Stimulated activated CD4-positive, alpha-beta T cell treated with anti-CD3 and anti-CD28 coated beads, Interleukin-2, amount 100 ng/mL, for 48 hours (primary cell): ENCODE results near the gene S100A9.
"Not testable (repeated sequence)": the region's sequence is repeated elsewhere in the genome, so short reads cannot be mapped to it uniquely, and the experiment has no call there.

Experiments used
- DNase-seq, 2 donors: peaks; one replicate each; pipeline ENCODE4 v3.0.0-alpha.2; 2020

S100A9 gene

DNA sequence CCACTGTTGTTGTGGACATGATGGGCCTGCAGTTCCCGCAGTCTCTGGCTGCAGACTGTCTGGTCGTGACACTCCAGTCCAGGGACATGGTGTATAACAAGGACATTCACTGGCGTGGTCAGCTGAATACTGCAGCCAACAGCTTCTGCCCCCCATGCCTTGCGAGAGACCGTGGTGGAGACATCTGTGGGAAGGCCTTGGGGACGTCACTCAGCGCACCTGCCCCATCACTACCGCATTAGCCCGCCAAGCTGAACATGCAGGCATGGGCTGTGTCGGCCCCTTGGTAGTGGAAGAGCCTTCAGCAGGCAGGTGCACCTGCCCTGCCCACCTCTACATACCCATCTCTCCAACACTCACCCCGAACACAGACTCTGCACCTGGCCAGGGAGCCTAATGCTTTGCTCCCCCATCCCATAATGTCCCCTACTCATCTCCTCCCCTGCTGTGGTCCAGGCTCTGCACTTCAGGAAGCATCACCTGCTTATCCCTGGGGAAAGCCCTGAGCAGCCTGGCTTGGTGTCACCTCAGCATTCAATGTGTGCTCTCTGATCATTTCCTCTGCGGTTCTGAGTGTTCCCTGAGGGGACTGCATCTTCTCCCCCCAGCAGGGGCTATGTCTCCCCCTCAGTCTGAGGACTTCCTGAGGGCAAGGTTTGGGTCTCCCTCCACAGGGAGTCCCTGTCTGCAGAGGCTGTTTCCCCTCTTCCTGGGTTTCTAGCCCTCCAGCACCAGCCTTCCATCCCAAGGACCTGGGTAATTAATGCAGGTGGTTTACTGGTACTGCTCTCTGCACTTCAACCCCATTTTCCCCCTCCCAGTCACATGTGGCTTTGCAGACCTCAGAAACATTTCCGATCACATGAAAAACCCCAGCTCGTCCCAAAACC is 12.2 kb upstream of the S100A9 start:
- DNase-seq = no peak

DNA sequence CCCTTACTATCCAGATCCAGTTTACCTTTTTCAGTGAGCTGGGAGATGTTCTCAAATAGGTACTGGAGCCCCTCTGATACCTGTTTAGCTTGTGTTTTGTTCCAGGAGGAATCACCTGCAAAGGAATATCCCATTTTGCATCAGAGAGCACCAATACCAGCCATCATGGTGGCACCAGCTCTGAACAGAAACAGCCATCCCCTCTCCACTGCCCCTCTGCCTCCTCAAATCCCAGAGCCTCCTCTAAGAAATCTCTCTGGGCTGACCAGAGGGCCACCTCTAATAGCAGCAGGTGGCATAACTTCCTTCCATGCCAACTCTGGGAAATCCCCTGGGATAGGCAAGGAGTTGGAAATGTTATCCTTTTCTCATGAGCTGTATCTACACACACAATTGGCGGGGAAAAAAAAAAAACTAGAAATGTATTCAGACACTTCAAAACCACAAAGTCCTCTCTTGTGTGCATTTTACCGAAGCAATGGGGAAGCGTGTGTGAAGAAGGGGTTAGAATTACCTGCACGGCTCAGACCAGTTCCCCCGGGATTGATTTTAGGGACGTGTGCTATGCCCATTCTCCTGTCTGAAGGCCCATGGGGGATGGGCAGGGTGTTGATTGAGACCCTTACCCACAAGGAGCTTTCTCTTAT is 11.5 kb upstream of the S100A9 start:
- no peak for DNase-seq

DNA sequence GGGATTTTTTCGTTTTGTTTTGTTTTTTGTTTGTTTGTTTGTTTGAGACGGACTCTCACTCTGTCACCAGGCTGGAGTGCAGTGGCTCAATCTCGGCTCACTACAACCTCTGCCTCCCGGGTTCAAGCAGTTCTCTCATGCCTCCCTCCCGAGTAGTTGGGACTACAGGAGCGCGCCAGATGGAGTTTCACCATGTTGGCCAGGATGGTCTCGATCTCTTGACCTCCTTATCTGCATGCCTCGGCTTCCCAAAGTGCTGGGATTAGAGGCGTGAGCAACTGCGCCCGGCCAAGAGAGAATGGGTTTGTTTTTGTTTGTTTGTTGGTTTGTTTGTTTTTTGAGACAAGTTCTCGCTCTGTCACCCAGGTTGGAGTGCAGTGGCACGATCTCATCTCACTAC is 10.6 kb upstream of the S100A9 start:
- not testable (repeated sequence) for DNase-seq

DNA sequence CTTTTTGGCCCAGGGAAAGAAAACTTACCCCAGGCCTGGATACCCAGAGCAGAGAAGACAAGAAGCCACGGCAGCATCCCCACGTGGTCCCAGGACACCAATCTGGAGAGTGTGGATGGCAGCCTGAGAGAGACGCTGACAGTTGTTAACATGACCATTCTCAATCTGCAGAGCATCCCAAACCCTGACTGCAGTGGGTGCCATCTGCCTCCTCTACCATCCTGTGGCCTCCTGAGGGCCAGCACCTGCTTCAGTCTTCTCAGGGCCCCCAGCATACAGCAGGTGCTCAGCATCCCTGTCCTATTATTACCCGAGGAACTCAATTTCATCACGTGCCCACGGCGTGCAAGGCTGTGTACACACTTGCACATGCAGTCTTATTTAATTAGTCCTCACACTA is 9.8 kb upstream of the S100A9 start:
- DNase-seq = no peak

DNA sequence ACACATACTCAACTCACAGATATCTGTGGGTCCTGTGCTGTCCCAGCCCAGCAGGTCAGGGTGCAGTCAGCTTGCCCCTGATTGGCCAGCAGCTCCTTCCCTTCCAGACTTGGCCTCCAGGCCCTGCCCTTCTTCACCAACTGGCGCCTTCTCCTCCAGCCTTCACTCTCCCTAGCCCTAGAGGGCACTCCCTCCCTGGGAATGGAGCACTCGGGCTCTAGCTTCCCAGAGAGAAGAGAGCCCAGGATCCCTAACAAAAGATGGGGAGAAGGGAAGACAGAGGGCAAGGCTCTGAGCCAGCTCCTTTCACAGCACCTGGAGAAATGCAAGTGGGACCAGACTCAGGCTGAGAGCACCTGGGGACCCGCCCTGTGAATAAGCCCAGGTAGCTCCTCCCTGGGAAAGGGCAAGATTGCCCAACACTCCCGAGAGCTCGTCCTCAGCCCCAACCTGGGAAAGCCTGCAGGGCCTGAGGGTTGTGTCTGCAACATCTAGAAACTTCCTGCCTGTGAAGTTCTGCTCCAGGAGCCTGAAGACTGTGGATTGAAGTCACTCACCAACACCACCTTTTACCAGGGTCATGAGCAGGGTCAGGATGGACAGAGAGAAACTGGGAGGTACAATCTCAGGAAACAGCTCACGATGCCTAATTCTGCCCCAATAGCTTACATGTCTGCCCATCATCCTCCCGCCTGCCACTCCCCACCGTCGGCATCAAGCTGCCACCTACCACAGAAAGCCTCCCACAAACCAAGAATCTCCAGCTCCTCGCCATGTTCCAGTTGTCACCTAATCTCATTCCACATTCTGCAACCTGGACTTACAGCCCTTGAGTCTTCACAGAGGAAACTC is 8.9 kb upstream of the S100A9 start, which contains the start of gene PGLYRP4:
Gene PGLYRP4, minus strand, starts transcription at position 331 of the 852 bp plus-strand sequence. CDS start 909 bp downstream, outside the sequence.
- DNase-seq = no peak

DNA sequence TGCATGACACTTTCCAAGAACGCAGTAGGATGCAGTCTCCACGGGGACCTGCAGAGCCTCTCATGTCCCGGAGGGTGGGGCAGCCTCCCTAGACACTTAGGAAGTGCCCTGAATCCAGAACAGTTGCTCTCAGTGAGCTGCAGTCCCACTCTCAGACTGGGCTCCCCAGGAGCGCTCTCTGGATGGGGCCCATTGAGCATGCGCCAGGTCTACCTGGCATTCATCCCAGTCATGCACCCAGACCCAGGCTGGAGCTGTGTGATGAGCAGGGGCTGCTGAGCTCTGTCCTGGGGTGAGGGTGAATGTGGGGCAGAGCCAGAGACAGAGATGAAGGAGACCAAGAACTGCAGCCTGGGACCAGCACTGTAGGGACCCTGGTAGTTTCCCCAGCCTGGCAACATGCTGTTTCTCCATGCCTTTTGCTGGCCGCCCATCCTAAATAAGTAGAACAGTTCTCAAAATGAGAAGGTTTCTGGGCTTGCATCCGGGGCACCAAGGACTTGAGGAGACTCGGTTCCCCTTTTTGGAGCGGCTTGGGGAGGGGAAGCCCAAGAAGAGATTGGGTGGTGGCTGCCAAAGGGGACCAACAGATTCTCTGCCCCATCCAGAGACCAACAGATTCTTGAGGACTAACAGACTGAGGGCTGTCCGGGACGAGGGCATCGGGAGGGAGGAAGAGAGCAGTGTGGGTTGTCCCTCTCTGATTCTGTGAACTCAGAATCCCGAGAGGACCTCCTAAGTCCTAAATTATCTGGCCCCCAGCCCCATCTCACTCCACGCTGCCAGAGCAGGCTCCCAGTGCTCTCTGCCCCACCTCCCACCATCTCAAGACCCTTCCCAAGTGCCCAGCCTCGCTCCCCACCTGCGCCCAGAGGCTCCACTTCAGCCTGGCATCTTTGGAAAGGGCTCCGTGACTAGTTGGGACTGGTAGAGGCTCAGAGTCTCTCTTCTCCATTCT is 8.0 kb upstream of the S100A9 start:
- DNase-seq = no peak

DNA sequence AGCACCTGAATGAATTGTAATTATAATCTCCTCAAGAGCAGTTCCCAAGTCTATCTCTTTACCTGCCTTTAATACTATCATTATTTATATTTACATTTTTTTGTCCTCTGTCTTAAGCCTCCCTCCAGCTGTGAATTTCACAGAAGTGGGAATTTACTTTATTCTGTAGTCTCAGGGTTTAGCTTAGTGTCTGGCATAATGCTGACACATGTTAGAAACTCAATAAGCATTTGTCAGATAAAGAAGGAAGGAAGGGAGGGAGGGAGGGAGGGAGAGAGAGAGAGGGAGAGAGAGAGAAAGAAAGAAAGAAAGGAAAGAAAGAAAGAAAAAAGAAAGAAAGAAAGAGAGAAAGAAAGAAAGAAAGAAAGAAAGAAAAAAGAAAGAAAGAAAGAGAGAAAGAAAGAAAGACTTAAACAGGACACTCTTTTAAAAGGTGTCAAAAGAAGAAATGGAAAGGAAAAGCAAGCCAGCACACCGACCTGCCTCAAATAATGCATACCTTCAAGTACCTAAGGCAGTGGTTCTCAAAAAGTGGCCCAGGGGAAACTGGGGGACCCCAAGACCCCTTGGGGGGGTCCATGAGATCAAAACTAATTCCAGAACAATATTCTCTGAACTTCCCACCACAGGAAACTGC is 7.2 kb upstream of the S100A9 start:
- DNase-seq = no peak

DNA sequence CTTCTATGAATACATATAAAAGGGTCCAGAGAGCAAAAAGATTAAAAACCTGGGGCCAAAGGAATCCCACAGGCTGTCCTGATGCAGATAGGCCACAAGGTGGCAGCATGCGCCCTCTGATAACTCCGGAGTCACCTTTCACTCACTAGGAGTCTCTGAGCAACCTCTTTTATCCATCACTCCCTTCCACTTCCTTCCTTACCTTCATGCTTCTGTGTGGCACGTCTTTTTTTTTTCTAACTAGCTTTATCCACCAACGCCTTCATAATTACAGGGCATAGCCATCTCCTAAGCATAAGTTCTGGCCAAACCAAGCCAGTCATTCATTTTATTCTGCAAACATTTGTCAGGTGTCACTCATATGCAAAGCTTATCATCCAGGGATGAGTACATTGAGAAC is 5.1 kb upstream of the S100A9 start:
- peak; percentile 57 for DNase-seq

DNA sequence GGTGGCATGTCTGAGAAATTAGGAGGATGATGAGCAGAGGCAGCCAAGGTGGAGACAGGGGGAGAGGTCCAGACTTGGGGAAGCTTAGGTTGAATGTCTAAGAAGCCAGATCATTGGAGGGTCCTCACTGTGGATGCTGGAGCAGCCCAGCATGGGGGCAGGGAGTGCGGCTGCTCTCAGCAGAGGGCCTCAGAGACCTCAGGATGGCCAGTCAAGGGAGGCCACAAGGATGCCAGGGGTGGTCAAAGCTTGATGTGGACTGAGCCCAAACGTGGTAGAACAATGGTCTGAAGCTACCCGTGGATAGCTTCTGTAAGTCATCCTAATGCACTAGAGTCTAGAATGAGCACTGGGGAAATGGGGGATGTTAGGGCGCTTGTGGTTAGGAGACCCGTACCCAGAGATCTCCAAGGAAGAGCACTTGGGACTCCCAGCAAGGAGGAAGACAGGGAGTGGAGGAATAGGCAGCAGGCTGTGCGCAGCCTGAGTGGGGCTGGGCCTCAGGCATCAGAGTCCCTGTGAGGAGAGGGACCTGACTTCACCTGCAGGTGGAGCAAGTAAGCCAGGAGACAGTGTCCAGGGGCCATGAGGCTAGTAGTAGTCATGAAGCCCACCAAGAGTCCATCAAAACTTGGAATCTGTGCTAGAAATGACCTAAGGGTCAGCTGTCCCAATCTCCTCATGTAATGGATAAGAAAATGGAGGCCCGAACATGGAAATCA is 4.3 kb upstream of the S100A9 start:
- no peak for DNase-seq

DNA sequence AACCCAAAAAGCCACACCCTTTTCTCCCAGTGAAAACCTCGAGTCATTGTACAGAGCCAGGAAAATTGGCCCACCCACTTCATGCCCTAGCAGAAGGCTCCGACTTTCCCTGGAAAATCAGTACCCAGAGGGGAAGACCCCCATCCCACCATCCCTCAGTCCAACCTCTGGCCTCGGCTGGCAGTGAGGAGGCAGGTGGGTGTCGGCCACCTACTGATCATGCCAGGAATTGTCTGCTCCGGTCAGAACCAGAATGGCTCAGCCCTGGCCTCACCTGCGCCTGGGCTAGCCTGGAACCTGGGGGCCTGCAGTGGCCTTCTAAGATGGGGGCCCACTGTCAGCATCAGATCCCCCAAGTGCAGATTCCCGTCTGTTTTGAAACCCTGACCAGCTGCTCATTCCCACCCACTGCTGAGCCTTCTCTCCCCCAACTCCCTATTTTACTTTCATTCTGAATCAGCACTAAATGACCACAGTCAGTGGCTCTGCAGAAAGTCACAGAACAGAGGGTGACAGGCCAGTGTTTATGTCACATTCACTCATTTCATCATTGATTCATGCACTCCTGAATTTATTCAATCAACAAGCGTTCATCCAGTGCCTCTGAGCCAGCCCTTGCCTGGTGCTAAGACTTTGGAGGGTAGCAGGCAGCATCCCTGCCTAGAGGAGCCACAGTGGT is 3.0 kb upstream of the S100A9 start:
- no peak for DNase-seq

DNA sequence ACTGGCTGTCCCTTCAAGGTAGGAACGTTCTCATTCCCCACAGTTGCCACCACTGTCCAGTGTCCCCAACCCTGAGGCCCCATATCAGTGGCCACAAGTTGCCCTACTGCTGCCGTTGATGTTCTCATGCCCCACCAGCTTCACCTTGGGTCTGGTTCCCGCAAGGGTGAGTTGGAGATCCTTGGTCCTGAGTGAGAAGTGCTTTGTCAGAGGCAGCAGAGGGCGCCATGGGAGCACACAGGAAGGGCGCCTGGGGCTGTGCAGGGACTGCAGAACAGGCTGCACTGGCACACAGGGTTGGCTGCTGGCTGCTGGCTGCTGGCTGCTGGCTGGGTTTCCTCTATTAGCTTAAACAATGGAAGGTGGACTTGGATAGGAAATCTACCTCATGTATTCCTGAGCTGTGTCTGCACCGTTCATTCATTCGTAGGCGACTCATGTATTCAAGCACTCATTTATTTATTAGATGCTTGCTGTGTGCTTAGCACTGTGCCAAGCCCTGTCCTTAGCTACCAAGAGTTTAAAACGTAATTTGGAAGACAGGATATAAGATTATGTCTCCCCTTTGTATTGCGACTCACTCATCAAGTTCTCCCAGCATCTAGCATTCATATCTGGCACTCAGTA is 2.1 kb upstream of the S100A9 start:
- DNase-seq = peak; percentile 21 to 52

DNA sequence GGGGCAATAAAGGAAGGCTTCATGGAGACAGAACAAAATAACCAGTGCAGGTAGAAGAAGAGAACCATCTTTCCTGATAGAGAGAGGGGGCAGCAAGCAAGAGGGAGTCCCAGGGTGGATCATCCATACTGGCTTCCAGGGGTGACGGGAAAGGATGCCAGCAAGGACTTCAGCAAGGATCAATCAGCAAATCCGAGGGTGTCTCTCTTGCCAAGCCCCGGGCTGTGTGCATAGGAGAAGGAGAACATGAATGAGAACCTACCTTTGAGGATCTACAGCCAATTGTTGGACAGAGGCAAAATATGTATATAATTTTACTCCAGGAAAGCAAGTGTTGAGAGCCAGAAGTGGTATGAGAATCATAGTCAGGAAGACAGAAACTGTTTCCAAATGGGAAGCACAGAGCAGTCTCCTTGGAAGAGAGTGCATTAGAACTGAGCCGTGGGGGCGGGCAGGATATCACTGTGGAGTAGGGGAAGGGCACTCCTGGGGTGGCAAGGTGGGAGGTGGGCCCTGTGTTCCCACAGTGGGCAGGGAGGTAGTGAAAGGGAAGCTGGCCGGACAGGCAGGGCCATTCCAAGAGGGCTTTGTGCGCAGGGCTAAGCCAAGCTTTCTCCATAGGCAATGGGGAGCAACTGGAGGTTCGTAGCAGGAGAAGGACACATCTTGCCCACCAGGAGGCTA is 1.1 kb upstream of the S100A9 start:
- no peak for DNase-seq

DNA sequence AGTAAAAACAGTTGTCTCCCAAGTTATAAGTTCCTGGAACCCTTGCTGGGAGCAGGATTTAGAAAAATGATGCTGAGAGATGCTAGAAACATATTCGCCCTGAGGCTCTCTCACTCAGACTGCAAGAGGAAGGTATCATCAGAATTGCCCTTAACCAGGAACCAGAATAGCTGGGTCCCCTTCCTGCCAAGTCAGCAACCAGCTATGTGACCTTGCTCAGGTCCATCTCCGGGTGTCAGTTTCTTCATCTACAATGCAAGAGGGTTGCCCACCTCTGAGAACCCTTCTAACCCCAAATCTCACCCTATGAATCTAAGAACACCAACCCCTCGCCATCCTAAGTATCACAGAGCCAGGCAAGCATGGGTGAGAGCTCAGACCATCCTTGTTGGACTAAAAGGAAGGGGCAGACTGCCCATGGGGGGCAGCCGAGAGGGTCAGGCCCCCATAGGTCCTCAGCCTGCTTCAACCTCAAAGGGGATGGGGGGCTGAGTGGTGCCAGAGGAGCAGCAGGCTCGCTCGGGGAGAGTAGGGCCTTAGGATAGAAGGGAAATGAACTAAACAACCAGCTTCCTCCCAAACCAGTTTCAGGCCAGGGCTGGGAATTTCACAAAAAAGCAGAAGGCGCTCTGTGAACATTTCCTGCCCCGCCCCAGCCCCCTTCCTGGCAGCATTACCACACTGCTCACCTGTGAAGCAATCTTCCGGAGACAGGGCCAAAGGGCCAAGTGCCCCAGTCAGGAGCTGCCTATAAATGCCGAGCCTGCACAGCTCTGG is 390 bp upstream of the S100A9 start:
- DNase-seq = no peak

DNA sequence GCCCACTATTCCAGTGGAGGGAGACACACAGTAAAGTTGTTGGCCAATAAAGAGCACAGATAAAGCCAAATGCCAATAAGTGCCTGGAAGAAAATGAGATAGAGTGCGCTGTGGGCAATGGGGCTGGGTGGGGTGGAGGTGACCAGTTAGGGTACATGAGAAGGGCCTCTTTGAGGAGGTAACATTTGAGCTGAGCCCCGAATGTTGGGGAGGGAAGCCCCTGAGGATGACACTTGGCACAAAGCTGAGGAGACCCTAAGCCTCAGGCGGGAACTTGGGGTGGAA is 979 bp downstream of the S100A9 start:
- no peak for DNase-seq

DNA sequence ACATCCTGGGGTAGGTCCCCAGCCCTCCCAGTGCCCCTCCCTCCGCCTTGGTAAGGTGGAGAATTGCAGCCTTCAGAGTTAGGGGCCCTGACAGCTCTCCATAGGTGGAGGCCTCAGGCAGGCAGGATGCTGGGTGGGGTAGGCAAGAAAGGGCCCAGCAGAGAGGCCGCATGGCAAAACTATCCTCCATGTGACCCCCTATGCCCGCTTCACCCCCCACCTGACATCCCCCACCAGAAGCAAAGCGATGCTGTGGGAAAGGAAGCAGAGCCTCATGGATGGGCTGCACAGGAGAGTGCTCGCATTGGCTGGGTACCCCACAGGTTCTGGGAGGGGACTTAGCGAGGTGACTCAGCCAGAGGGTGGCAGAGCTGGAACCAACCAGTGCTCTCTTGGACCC is 1.6 kb downstream of the S100A9 start:
- no peak for DNase-seq

DNA sequence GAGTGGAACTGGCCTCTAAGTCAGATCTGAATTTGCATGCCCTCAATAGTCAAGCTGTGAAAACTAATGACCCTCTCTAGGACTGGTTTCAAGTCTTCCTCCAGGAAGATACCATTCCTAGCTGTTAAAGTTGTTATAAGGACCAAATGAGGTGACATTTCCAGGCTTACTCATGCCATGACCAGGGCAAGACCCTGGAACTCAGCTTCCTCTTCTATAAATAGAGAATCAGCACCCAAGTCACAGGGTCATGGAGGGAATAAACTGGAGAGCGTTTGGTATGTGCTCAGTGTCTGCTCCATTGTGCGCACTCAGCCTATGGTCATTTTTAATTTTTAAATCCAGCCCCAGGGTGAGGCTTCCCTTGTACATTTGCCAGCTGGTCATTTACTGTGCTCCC is 2.5 kb downstream of the S100A9 start:
- no peak for DNase-seq

DNA sequence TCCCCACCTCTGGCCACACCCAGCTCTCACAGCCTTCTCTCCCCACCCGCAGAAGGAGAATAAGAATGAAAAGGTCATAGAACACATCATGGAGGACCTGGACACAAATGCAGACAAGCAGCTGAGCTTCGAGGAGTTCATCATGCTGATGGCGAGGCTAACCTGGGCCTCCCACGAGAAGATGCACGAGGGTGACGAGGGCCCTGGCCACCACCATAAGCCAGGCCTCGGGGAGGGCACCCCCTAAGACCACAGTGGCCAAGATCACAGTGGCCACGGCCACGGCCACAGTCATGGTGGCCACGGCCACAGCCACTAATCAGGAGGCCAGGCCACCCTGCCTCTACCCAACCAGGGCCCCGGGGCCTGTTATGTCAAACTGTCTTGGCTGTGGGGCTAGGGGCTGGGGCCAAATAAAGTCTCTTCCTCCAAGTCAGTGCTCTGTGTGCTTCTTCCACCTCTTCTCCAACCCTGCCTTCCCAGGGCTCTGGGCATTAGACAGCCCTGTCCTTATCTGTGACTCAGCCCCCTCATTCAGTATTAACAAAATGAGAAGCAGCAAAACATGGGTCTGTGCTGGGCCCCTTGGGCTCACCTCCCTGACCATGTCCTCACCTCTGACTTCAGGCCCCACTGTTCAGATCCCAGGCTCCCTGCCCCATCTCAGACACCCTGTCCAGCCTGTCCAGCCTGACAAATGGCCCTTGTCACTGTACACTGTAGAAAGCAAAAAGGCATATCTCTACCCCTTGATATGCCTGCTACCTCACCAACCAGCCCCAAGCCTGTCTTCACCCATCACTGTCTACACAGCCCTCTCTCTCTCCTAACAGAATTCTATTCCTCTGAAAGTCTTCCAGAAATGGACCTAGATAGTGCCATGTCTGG is 3.2 kb downstream of the S100A9 start:
- DNase-seq = no peak
